CD4-positive, alpha-beta T cell treated with Interleukin-10 for 1 hour (primary cell): Measurements from ENCODE around the gene FHOD1.

Experiments
- DNase-seq: peaks from one replicate; pipeline ENCODE4 v3.0.0-alpha.2; 2020

Gene FHOD1

GRCh38 chr16:67247192-67248072, at the start of gene FHOD1:
TSS of gene FHOD1 (minus strand) at chr16:67247481. CDS start at chr16:67247410, 71 bp downstream.
- DNase-seq: peak; percentile 96

- no peak for DNase-seq
Measured at GRCh38 chr16:67296420-67296819, 49.1 kb upstream of the FHOD1 start.

- DNase-seq: no peak
Measured at GRCh38 chr16:67294938-67295361, 47.7 kb upstream of the FHOD1 start.

GRCh38 chr16:67294171-67294757, 47.0 kb upstream of the FHOD1 start:
- no peak for DNase-seq

GRCh38 chr16:67291461-67291860, 44.2 kb upstream of the FHOD1 start:
- DNase-seq: no peak

- no peak for DNase-seq
Measured at GRCh38 chr16:67287960-67288359, 40.7 kb upstream of the FHOD1 start.

DNA sequence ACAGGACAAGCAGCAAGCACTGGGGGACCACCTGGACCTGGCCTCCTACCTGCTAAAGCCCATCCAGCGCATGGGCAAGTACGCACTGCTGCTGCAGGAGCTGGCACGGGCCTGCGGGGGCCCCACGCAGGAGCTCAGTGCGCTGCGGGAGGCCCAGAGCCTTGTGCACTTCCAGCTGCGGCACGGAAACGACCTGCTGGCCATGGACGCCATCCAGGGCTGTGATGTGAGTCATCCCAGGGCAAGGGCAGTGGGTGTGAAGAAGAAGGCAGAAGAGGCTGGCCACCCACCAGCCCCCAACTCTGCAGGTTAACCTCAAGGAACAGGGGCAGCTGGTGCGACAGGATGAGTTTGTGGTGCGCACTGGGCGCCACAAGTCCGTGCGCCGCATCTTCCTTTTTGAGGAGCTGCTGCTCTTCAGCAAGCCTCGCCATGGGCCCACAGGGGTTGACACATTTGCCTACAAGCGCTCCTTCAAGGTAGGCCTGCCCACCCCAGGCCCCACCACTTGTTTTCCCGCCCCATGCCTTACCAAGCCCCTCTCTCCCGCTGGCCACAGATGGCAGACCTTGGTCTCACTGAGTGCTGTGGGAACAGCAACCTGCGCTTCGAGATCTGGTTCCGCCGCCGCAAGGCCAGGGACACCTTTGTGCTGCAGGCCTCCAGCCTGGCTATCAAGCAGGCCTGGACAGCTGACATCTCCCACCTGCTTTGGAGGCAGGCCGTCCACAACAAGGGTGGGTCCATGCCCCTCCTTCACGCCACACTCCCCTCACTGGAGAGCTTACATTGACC, 39.4 kb upstream of the FHOD1 start:
- DNase-seq: no peak

DNA sequence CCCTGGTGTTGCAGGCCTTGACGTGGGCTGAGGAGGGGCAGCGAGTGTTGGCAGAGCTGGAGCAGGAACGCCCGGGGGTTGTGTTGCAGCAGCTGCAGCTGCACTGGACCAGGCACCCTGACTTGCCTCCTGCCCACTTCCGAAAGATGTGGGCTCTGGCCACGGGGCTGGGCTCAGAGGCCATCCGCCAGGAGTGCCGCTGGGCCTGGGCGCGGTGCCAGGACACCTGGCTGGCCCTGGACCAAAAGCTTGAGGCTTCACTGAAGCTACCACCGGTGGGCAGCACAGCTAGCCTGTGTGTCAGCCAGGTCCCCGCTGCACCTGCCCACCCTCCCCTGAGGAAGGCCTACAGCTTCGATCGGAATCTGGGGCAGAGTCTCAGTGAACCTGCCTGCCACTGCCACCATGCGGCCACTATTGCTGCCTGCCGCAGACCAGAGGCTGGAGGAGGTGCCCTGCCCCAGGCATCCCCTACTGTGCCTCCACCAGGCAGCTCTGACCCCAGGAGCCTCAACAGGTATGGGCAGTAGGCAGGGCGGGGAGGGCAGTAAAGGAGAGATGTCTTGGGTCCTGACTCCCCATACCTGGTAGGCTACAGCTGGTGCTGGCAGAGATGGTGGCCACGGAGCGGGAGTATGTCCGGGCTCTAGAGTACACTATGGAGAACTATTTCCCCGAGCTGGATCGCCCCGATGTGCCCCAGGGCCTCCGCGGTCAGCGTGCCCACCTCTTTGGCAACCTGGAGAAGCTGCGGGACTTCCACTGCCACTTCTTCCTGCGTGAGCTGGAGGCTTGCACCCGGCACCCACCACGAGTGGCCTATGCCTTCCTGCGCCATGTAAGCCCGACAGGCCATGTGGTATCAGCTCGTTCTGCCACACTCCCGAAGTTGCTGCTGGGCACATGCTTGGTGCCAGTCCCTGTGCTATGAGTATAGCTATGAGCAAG, 37.7 kb upstream of the FHOD1 start:
- no peak for DNase-seq

DNA sequence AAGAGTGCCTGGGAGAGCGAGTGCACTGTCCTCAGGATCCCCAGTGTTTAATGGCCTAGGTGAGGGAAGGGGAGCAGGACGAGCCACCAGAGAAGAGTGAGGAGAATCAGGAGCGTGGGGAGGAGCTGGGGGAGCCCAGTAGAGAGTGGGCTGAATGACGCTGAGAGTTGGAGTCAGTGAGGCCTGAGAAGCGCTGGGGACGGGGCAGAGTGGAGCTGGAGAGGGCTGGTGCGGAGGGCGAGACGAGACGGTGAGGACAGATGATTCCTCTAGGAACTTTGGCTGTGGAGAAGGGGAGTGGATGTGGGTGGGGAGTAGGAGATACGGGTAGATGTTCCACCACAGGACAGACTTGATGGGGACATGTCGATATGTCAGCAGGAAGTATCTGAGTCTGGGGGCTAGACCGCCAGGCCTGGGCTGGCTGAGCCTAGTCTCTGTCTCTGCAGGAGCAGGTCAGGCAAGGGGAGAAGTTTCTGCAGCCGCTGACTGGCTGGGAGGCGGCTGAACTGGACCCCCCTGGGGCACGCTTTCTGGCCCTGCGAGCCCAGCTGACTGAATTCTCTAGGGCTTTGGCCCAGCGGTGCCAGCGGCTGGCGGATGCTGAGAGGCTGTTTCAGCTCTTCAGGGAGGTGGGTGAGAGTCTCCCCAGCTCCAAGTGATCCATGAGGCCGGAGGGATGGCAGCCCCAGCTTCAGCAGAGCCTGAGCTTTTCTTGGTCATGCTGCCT, 36.7 kb upstream of the FHOD1 start:
- no peak for DNase-seq

DNA sequence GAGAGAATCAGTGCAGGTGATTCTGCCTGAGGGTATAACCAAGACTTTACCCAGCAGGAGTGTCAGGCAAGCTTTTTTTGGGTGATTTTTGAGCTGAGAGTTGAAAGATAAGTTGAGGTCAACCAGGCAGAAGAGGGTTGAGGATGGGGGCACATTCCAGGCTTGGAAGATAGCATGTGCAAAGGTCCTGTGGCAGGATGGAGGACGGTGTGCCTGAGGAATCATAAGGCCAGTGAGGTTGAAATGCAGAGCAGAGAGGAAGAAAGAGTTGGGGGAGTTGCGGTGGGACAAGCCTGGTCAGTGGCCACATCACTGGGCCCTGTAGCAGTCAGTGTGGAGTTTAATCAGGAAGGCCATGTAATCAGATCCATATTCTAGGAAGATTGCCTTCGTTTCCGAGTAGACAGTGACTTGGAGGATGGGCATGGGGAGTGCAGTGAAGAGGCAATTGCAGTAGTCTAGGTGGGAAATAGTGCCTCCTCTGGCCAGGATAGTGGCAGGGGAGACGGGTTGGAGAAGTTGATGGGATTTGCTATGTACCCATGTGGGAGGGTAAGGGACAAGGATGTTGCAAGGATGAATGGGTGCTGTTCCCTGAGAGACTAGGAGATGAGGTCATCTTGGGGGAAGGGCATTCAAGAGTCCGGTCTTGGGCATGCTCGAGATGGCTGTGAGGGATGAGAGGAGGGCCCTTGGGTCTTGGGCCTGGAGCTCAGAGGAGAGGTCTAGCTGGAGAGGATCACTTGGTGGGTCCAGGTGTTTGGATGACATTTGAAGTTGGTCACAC, 36.0 kb upstream of the FHOD1 start:
- DNase-seq: no peak

DNA sequence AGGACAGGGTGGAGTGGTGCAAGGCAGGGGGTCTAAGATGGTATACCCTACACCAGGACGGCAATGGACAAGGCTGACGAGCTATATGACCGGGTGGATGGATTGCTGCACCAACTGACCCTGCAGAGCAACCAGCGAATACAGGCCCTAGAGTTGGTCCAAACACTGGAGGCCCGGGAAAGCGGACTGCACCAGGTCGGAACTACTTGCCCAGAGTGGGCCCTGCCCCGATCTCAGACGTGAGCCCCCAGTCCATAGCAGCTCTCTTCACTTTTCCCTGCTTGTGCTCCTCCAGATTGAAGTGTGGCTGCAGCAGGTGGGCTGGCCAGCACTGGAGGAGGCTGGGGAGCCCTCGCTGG, 35.1 kb upstream of the FHOD1 start:
- no peak for DNase-seq

DNA sequence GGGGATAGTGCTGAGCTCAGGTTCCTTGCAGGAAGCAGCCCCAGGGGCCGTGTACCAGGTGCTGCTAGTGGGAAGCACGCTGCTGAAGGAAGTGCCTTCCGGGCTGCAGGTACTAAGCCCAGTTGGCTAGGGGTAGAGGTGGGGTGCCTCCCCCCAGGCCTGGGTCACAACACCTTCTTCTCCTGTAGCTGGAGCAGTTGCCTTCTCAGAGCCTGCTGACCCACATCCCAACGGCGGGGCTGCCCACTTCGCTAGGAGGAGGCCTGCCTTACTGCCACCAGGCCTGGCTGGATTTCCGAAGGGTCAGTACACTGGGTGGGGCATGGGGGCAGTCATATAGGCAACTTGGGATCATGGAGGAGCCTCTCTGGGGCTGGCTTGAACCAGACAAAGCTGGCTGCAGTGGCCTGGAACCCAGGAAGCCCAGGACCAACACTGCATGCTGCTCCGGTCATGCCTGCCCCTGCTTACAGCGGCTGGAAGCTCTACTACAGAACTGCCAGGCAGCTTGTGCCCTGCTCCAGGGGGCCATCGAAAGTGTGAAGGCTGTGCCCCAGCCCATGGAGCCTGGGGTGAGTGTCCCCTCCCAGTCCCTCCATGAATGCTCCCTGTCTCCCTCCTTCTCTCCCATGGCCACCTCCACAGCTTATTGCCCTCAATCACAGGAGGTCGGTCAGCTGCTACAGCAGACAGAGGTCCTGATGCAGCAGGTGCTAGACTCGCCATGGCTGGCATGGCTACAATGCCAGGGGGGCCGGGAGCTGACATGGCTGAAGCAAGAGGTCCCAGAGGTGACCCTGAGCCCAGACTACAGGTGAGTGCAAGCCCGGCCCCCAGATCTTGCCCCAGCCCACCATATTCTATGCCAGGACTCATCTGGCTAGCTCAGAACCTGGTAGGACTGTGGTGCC, 34.5 kb upstream of the FHOD1 start:
- DNase-seq: no peak

DNA sequence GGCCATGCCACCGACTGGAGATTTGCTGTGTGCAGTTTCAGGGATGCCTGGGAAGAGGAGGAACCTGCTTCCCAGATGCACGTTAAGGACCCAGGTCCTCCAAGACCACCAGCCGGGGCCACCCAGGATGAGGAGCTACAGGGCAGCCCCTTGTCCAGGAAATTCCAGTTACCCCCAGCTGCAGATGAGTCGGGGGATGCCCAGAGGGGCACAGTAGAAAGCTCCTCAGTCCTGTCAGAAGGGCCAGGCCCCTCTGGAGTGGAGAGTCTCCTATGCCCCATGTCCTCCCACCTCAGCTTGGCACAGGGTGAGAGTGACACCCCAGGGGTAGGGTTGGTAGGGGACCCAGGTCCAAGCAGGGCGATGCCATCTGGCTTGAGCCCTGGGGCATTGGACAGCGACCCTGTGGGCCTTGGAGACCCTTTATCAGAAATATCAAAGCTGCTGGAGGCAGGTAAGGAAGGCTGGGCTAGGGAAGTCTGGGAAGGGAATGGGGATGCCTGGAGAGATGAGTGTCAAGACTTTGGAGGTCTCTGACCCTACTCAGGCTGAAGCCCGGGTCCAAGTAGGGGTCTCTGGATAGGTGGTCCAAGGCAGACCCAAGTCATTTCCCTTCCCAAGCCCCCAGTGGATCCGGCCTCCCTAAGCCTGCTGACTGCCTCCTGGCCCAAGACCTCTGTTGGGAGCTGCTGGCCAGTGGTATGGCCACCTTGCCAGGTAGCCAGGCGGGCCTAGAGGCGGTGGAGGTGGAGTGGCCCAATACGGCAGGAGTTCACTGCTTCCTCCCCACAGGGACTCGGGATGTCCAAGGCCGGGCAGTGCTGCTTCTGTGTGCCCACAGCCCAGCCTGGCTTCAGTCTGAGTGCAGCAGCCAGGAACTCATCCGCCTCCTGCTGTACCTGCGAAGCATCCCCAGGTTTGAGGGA, 33.1 kb upstream of the FHOD1 start:
- DNase-seq: no peak

DNA sequence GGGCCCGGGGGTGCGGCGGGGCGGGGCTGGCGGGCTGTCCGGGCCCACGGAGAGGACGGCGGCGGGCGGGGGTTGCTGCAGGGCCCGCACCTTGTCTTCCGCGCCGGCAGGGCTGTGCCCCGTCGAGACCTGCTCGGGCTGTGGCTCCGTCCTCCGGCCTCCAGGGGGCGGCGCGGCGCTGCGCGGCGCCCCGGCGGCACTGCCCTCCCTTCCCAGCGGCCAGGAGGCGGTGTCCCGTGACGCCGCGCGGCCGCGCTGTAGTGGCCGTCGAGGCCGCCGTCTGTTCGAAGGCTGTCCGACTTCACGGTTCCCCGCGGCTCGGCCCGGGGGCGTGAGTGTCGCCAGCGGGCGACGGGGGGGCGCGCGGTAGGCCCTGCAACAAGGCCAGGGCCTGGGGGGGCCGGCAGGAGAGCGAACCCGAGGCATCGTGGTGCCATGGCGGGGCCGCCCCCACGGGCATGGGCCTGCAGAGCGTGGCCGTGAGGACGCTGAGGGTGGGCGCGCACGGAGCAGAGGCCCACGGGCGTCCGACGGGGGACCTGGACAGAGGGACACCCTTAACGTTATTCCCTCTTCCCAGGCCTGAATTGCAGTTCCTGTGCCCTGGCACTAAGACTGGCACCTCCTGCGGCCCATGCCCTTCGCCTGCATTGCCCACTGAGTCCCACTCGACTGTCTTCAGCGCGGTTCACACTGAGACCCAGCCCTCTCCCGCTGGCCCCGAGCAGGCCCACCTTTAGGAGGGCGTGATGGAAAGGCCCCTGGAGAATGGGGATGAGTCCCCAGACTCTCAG, 32.2 kb upstream of the FHOD1 start, which contains the start of gene PLEKHG4:
Gene PLEKHG4, plus strand, starts transcription at position 237 of the 794 bp plus-strand sequence. Its CDS starts 513 bp downstream, at position 750.
- peak; percentile 88 for DNase-seq

DNA sequence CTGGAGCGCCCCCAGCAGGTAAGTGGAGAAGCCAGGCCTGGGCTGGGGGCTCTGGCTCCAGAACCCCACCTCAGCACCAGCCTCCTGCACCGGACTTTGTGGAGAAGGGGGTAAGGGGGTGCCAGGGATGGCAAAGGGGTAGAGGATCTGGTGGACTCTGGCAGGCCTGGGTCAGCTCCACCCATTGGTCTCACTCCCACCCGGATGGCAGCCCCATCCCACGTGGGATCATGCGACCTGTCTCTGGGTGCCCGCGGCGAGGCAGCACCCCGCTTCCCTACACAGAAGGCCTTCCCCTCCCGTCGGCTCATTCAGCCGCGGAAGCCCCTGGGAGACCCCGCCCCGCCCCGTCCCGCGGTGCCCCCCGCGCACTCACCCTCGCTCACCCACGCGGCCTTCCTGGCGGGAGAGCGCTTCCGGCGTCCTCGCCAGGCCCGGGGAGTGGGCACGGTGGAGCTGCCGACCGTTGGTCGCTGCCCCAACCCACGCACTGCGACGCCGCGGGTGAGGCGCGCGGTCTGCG, 31.6 kb upstream of the FHOD1 start:
- DNase-seq: peak; percentile 48

DNA sequence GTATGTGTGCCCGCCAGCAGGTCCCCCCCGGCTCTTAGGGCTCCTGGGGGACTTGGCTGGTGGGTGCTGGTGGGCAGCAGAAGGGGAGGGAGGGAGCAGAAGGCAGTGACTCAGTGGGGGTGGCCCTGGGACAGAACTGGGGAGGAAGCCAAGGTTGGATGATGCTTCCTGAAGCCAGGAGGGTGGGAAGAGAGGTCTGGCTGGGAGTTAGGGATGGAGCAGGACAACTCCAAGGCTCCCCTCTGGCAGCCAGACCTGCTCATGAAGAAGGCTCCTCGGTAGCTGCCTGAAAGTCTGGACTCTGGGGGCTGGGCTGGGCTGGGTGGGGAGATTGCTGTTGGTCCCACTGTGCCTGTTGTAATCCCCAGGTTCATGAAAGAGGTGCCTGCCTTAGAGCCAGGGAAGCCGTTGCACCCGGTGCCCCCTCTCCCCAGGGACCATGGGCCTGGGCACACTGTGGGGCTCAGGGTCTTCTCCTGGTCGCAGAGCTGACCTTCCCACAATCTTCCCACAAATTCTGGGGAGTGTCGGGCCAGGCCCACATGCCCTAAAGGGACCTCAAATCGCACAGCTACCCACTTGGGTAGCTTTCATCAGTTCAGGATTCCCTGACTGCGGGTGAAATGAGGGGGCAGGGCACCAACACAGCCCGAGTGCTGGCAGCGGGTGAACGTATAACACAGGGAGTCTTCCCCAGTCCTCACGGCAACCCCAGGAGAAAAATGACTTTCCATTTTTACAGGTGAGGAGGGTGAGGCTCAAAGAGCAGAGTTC, 30.9 kb upstream of the FHOD1 start:
- DNase-seq: no peak
